Measurements from ENCODE around the gene MOCS1. TPM values are rescaled to one million over a fixed set of nuclear protein-coding genes. Genes with fewer than 3 reads are reported as not detected.

The MOCS1 gene
- total and polyA plus RNA-seq, 9 of the 15 experiments (the other 6 are each of a cell fraction or from before 2014, with no cell fraction given) = 0.69 to 12.7 (median 8.7) TPM

DNA sequence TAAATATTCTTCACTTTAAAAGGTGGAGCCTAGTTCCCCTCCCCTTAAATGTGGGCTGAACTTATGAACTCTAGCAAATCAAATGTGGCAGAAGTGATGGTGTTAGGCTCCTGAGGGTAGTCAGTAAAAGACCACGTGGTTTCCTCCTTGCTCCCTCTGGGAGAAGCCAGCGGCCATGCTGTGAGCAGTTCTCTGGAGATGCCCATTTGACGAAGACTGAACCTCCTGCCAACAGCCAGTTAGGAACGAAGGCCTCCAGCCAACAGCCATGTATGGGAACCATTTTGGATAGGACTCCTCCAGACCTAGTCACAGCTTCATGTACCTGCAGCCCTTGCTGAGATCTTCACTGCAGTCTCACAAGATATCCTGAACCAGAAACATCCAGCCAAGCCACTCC, 7.6 kb upstream of the MOCS1 start (continued):
- TF ChIP-seq CHD1 (IDR thresholded peaks at IDR 0.05; ENCODE audit: low read length) = no peak
- TF ChIP-seq, protein P1, sequence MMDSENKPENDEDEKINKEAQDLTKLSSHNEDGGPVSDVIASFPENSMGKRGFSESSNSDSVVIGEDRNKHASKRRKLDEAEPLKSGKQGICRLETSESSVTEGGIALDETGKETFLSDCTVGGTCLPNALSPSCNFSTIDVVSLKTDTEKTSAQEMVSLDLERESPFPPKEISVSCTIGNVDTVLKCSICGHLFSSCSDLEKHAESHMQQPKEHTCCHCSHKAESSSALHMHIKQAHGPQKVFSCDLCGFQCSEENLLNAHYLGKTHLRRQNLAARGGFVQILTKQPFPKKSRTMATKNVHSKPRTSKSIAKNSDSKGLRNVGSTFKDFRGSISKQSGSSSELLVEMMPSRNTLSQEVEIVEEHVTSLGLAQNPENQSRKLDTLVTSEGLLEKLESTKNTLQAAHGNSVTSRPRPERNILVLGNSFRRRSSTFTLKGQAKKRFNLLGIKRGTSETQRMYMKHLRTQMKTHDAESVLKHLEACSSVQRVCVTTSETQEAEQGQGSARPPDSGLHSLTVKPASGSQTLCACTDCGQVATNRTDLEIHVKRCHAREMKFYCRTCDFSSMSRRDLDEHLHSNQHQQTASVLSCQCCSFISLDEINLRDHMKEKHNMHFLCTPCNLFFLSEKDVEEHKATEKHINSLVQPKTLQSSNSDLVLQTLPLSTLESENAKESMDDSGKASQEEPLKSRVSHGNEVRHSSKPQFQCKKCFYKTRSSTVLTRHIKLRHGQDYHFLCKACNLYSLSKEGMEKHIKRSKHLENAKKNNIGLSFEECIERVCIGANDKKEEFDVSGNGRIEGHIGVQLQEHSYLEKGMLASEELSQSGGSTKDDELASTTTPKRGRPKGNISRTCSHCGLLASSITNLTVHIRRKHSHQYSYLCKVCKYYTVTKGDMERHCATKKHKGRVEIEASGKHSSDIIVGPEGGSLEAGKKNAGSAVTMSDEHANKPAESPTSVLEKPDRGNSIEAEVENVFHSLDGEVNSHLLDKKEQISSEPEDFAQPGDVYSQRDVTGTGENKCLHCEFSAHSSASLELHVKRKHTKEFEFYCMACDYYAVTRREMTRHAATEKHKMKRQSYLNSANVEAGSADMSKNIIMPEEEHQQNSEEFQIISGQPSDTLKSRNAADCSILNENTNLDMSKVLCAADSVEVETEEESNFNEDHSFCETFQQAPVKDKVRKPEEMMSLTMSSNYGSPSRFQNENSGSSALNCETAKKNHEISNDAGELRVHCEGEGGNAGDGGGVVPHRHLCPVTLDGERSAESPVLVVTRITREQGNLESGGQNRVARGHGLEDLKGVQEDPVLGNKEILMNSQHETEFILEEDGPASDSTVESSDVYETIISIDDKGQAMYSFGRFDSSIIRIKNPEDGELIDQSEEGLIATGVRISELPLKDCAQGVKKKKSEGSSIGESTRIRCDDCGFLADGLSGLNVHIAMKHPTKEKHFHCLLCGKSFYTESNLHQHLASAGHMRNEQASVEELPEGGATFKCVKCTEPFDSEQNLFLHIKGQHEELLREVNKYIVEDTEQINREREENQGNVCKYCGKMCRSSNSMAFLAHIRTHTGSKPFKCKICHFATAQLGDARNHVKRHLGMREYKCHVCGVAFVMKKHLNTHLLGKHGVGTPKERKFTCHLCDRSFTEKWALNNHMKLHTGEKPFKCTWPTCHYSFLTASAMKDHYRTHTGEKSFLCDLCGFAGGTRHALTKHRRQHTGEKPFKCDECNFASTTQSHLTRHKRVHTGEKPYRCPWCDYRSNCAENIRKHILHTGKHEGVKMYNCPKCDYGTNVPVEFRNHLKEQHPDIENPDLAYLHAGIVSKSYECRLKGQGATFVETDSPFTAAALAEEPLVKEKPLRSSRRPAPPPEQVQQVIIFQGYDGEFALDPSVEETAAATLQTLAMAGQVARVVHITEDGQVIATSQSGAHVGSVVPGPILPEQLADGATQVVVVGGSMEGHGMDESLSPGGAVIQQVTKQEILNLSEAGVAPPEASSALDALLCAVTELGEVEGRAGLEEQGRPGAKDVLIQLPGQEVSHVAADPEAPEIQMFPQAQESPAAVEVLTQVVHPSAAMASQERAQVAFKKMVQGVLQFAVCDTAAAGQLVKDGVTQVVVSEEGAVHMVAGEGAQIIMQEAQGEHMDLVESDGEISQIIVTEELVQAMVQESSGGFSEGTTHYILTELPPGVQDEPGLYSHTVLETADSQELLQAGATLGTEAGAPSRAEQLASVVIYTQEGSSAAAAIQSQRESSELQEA (IDR thresholded peaks at IDR 0.05; ENCODE audit: low read depth) = no peak
- TF ChIP-seq ZNF668 (CRISPR knock-in tag; IDR thresholded peaks at IDR 0.05) = peak; percentile 79; the same call in 1 of the 2 replicates
- TF ChIP-seq PTTG1 (tag; IDR thresholded peaks at IDR 0.05; ENCODE audit: low read depth) = peak; percentile 67; the same call in 1 of the 2 replicates
- 0 out of 2 replicates have a peak, but pooled peaks have one; percentile 80 for TF ChIP-seq NR4A1 (CRISPR knock-in tag; IDR thresholded peaks at IDR 0.05)
- TF ChIP-seq NR4A1 (tag; IDR thresholded peaks at IDR 0.05) = peak; percentile 95
- peak; percentile 75 for TF ChIP-seq ZNF583 (CRISPR knock-in tag; IDR thresholded peaks at IDR 0.05)
